IPS-11a (cell line): ENCODE measurements around the gene QSOX1.

Experiments
- H3K4me3 ChIP-seq: one replicate; pipeline ENCODE4 v1.5.1; 2013; ENCODE audit warnings: low read depth, low read length, control low read depth

The QSOX1 gene

GRCh38 chr1:180248731-180249681 lies 94.3 kb downstream of the QSOX1 start:
- no peak overlapping the region for H3K4me3 ChIP-seq

GRCh38 chr1:180249725-180250498 lies 95.2 kb downstream of the QSOX1 start:
- H3K4me3 ChIP-seq, result no peak overlapping the region

GRCh38 chr1:180250499-180250770 lies 95.8 kb downstream of the QSOX1 start:
- H3K4me3 ChIP-seq, result no peak overlapping the region

- H3K4me3 ChIP-seq, result no peak overlapping the region
Measured at GRCh38 chr1:180250883-180251509, 96.3 kb downstream of the QSOX1 start.

- H3K4me3 ChIP-seq, result no peak overlapping the region
Measured at GRCh38 chr1:180251526-180252305, 97.0 kb downstream of the QSOX1 start.

- no peak overlapping the region for H3K4me3 ChIP-seq
Measured at GRCh38 chr1:180252638-180253536, 98.2 kb downstream of the QSOX1 start.
